ENCODE measurements around the gene INTS1.

- TF ChIP-seq CTCF (IDR thresholded peaks at IDR 0.05) (no peak), EZH2 (IDR thresholded peaks at IDR 0.05; ENCODE audit: borderline replicate concordance, insufficient read depth, low read depth, low read length, poor library complexity, severe bottlenecking) (no peak)
Measured at GRCh38 chr7:1520539-1521234, 16.5 kb upstream of the INTS1 start.

All from B cell (primary cell).